Urinary bladder (tissue), 4 donors: Measurements from ENCODE around the gene SLF2. TPM values are rescaled to one million over a fixed set of nuclear protein-coding genes. Genes with fewer than 3 reads are reported as not detected.

ENCODE experiments used
- DNase-seq: peaks from one replicate; pipeline ENCODE4 v3.0.0-alpha.2; 2015; ENCODE audit errors: extremely low spot score
- H3K27ac ChIP-seq: one replicate; pipeline ENCODE4 v1.5.1; 2013; ENCODE audit warnings: low read depth, mild to moderate bottlenecking, moderate library complexity
- H3K36me3 ChIP-seq: one replicate; pipeline ENCODE4 v1.6.1; 2013; ENCODE audit warnings: mild to moderate bottlenecking, moderate library complexity; ENCODE audit not compliant: insufficient read depth
- H3K4me1 ChIP-seq: one replicate; pipeline ENCODE4 v1.6.1; 2013; ENCODE audit warnings: mild to moderate bottlenecking, moderate library complexity; ENCODE audit not compliant: insufficient read depth
- H3K4me3 ChIP-seq: one replicate; pipeline ENCODE4 v1.5.1; 2013; ENCODE audit warnings: low read depth, low read length
- WGBS: extraction: QIAGEN DNeasy Blood & Tissue Kit; methylation state at CpG from one replicate; pipeline ENCODE4 v1.1.7; 2013; 5-methylcytosine and 5-hydroxymethylcytosine counted together
- polyA plus RNA-seq: library from polyadenylated mRNA; stranded (reverse); fragments of 200-250 nt; gene quantifications from one replicate; pipeline ENCODE4 v1.2.3, GENCODE V29; 2013
- total RNA-seq: library from RNA; depleted of rRNA; stranded (reverse); fragments of >200 nt; gene quantifications from one replicate; pipeline ENCODE4 v1.2.3, GENCODE V29; 2014
- donor health status: healthy with polysubstance abuse.
- donor health status: healthy.

The SLF2 gene
- 114 TPM for total RNA-seq
- polyA plus RNA-seq: 13.9 TPM

DNA sequence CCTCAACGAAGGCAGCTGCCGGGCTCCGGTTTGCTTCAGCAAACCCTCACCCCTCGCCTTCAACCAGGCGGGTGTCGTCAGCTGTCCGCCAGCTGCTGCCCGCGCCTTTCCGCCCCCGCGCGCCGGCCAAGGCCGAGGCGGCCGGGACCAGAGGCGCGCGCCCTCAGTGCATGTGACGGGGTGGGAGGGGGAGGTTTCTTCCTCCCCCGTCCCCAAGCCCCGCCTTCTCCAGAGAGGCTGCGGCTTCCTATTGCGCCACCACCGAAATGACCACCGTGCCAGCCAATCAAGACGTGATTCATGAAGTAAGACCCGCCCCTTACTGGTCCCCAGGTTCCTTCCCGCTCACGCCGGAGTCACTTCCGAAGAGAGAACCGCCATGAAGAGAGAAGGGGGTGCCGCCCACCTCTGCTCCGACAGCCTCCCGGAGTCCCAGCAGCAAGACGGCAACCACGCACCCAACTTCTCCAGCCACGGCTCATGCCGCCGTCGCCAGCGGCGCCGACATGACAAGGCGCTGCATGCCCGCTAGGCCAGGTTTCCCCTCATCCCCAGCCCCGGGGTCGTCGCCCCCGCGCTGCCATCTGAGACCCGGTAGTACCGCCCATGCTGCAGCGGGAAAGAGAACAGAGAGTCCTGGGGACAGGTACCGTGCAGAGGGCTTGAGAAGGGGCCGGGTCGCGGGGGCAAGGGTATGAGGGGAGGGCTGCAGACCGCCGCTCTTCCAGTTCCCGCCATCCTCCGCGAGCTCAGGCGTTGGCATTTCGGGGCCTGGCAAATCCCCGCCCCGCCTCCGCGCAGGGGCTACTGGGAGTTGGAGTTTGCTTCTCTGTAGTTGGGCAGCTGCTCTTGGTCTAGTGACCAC lies at the start of gene SLF2:
TSS of gene SLF2 (plus strand) at position 359 of the 865 bp plus-strand sequence. CDS start at position 507, 148 bp downstream.
- H3K36me3 ChIP-seq: no peaks in the 10 kb centered on the region
- peak within 1 kb of the TSS; percentile 86 for H3K27ac ChIP-seq
- peak within 1 kb of the TSS; percentile 75 for H3K4me3 ChIP-seq
- WGBS: under 1% methylated on average over 71 of the region's 71 CpGs
- H3K4me1 ChIP-seq: no peaks in the 10 kb centered on the region
- DNase-seq: peak; percentile 97

DNA sequence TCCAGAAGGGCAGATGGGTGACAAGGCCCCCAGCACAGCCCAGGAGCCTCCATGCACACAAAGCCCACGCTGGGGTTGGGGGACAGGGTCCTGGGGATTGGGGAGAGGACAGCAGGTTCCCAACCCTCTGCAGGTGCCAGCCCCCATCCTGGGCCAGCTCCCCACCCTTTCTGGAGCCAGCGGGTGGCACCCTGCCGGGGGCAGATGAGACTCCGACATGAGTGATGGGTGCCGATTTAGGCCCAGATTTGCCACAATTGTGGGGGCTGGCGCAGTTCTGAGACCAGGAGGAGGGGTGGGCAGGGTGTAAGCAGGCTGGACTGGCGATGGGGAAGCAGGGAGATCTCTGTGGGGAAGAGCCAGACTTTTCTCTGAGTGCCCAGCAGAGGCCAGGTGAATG lies 49.3 kb upstream of the SLF2 start:
- H3K4me1 ChIP-seq: no peaks in the 10 kb centered on the region
- no peak for DNase-seq
- no peak overlapping the region for H3K4me3 ChIP-seq
- WGBS: 92% methylated on average over 7 of the region's 7 CpGs
- H3K36me3 ChIP-seq: no peaks in the 10 kb centered on the region
- no peak overlapping the region for H3K27ac ChIP-seq

DNA sequence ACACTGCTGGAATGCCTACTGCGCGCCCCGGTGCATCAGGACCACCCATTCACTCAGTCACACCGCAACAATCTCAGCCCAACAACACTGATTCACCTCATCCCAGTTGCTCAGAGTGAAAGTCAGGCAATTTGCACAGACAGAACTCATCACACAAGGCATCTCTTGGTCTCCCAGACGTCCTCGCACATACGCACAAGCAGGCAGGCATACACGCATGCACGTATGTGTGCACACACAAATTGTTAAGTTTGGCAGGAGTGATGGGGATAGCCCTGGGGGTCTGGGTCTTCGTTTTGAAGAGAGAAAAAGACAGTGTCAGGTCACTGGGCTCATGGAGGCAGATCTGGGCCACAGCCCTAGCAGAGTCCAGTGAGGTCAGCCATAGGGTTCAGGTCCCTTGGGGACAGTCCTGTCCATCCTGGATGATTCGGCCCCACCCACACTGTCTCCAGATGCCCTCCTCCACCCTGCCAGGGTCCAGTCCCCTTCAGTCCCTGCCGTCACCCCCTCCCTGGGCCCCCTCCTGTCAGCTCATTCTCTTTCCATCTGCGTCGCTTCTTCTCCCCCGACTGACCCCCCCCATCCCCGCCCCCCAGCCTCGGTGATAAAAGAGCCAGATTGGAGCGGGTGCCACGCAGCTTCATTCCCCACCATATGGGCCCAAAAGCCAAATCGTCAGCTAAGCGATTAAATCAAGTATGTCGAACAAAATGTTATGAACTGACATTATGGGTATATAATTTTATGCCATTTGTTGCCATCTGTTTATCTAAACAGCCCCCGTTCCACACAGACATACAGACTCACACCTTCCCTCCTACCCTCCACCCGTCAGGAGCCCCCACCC lies 48.5 kb upstream of the SLF2 start:
- H3K4me3 ChIP-seq: no peak overlapping the region
- H3K4me1 ChIP-seq: no peaks in the 10 kb centered on the region
- no peaks in the 10 kb centered on the region for H3K36me3 ChIP-seq
- H3K27ac ChIP-seq: no peak overlapping the region
- no peak for DNase-seq
- WGBS: 73% methylated on average over 24 of the region's 24 CpGs

DNA sequence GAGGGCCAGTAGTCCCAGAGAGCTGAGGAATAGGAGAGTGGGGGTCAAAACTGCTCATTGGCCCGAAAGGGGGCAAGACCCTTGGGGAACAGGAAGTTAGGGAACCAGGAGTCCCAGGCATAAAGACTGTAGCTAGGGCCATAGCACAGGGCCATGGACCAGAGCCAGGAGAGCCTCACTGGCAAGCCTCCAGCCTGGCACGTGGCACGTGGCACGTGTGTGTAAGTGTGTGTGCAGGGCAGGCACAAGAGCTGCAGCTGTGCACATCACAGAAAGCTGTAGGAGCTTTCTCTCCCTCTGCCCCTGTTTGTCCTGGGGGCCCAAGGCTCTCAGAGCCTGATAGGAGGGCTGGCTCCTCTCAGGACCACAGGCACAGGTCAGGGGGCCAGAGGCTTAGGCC lies 47.8 kb upstream of the SLF2 start:
- 44% methylated on average over 4 of the region's 4 CpGs for WGBS
- H3K36me3 ChIP-seq: no peaks in the 10 kb centered on the region
- H3K4me3 ChIP-seq: no peak overlapping the region
- no peak for DNase-seq
- H3K27ac ChIP-seq: no peak overlapping the region
- no peaks in the 10 kb centered on the region for H3K4me1 ChIP-seq

- no peaks in the 10 kb centered on the region for H3K36me3 ChIP-seq
- H3K27ac ChIP-seq: no peak overlapping the region
- 71% methylated on average over 7 of the region's 7 CpGs for WGBS
- no peak for DNase-seq
- no peak overlapping the region for H3K4me3 ChIP-seq
- H3K4me1 ChIP-seq: no peaks in the 10 kb centered on the region
Observed at GRCh38 chr10:100866010-100866409, 46.8 kb upstream of the SLF2 start.

DNA sequence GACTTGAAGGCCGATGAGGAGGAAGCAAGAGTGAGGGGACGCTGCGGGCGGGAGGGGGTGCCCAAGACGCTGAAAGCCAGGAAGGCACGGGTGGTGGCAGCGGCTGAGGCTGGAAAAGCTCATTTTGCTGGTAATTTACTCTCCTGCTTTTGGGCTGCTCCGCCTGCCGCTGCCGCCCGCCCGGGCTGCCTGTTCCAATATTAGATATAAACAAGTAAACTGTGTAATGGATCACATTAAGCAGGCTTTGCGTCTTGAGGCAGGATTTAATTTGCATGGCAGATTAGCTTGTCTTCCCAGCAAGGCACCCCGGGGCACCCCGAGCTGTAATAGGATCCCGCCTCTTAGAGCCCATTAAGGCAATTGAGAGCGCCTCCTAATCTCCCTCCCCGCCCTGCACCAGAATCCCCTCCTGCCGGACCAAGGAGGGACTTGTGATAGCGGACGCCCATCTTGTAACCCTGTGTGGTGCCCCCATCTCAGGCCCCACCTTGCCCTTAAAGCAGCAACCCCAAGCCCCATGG lies 46.1 kb upstream of the SLF2 start:
- no peaks in the 10 kb centered on the region for H3K4me1 ChIP-seq
- WGBS: 20% methylated on average over 21 of the region's 21 CpGs
- no peaks in the 10 kb centered on the region for H3K36me3 ChIP-seq
- DNase-seq: no peak
- H3K27ac ChIP-seq: no peak overlapping the region
- no peak overlapping the region for H3K4me3 ChIP-seq

DNA sequence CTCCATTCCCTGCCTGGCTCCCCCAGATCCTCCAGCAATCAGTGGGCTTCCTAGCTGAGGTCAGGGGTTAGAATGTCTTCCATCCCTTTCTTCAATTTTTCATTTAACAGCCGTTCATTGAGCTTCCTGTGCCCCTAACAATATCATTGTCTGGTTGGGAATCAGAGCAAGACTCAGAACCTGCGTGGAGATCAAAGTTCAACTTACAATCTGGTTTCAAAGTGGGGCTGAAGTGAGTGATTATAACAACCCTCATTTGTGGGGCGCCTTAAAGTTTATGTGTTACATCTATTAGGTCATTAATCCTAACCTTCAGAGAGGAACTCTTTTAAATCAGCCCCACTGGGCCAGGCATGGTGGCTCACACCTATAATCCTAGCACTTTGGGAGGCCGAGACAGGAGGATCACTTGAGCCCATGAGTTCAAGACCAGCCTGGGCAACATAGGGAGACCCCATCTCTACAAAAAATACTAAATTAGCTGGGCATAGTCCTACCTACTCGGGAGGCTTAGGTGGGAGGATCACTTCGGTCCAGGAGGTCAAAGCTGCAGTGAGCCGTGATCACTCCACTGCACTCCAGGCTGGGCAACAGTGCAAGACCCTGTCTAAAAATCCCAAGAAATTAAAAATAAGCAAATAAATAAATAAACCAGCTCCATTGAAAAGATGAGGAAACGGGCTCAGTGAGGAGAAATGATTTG lies 45.4 kb upstream of the SLF2 start:
- Histone ChIP-seq H3K4me1 (no peaks in the 10 kb centered on the region), H3K27ac (no peak overlapping the region), H3K36me3 (no peaks in the 10 kb centered on the region), H3K4me3 (no peak overlapping the region)
- WGBS: 90% methylated on average over 8 of the region's 8 CpGs
- DNase-seq: no peak

DNA sequence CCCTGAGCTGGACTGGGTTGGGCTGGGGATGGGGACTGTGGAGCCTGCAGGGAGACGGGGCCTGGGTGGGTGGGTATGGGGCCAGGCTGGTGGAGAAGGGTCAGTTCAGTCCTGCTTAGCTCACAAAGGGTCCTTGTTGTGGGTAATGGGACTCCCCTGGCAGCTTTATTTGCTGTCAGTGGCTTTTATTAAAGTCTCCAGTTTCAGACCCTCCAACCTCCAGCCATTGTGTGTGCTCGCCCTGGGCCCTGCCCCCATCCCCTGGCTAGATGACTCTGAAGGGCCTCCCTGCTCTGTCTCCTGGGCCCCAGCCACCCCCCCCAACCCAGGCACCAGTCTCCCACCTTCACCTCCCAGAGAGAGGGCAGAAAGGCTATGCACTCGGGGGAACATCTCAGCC lies 44.4 kb upstream of the SLF2 start:
- WGBS: 67% methylated on average over 3 of the region's 3 CpGs
- no peak overlapping the region for H3K4me3 ChIP-seq
- no peak overlapping the region for H3K27ac ChIP-seq
- H3K4me1 ChIP-seq: no peaks in the 10 kb centered on the region
- H3K36me3 ChIP-seq: no peaks in the 10 kb centered on the region
- DNase-seq: no peak

GRCh38 chr10:100869399-100869798 lies 43.4 kb upstream of the SLF2 start:
- Histone ChIP-seq H3K27ac (no peak overlapping the region), H3K36me3 (no peaks in the 10 kb centered on the region), H3K4me1 (no peaks in the 10 kb centered on the region), H3K4me3 (no peak overlapping the region)
- WGBS: 88% methylated on average over 4 of the region's 4 CpGs
- DNase-seq: no peak

DNA sequence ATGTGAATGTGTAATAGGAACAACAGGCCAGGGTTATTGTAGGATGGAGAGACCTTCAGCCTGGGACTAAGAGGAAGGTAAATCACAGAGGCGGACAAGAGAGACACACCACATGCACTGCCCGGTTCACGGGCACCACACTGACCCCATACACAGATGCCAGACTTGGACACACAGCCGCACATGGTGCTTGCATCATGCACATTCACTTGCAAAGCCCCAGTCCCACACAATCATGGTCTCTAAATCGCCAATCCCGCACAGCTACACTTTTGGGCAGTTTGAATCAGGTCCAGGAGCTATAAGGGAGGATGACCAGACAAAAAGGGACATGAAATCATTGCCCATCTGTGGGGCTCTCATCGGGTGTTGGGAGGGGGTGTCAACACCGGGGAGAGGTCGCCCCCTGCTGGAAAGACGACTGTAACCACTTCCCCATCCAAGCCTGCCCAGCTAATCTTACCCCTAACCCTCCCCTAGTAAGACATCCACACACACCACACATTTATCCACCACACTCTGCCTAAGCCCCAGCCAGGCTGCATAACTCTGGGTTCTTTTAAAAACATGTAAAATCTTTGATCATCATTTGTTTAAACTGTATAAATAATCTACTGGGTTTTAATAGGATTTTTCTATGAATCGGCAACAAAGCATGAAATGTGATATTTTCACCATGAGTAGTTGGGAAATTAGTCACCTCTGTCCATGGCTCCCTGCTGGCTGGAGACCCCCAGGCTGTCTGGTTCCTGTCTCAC lies 40.5 kb upstream of the SLF2 start:
- H3K4me1 ChIP-seq: no peaks in the 10 kb centered on the region
- no peak for DNase-seq
- H3K4me3 ChIP-seq: no peak overlapping the region
- 52% methylated on average over 11 of the region's 11 CpGs for WGBS
- H3K36me3 ChIP-seq: no peaks in the 10 kb centered on the region
- no peak overlapping the region for H3K27ac ChIP-seq

DNA sequence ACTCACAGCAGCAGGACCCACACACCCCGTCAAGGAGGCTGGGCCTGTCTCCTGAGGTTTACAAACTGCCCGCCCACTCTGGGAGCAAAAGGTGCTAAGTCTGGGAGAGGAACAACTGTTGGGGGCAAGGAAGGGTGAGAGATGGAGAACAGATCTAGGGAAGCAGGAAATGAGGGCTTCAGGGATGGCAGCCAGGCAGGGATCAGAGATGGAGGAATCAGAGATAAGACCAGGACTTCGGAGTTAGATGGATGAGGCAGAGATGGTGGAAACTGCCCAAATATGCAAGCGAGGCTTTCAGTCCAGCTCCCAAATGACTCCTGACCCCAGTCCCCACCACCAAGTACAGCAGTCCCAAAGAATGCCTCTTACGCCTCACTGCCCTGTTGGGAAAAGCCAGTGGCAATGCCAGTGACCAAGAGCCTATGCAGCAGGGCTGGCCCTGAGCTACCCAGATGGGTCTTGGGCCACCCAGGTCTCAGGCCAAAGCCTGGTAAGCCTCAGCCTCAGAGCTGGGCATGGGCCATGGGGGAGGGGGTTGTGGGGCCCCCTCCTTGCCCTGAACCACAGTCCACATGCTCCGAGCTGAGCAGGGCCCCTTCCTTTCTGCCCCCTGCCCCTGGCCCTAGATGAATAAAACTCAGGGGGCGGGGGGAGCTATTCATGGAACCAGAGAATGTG lies 39.5 kb upstream of the SLF2 start:
- Histone ChIP-seq H3K27ac (no peak overlapping the region), H3K4me1 (no peaks in the 10 kb centered on the region), H3K4me3 (no peak overlapping the region), H3K36me3 (no peaks in the 10 kb centered on the region)
- DNase-seq: no peak
- 52% methylated on average over 7 of the region's 7 CpGs for WGBS

GRCh38 chr10:100873827-100874326 lies 38.9 kb upstream of the SLF2 start:
- Histone ChIP-seq H3K27ac (no peak overlapping the region), H3K4me3 (no peak overlapping the region), H3K36me3 (no peaks in the 10 kb centered on the region), H3K4me1 (no peaks in the 10 kb centered on the region)
- DNase-seq: no peak
- WGBS: 67% methylated on average over 14 of the region's 14 CpGs
